SK-N-SH (cell line): ENCODE data around the gene MAPK14. TPM values are rescaled to one million over a fixed set of nuclear protein-coding genes. Genes with fewer than 3 reads are reported as not detected.

Source experiments
- CTCF ChIA-PET: fragments of 300-600, 350-600 bp; formaldehyde crosslinking; extraction: SDS; loops from one replicate; lab custom pipeline; 2021; lab: Yijun Ruan, JAX
- POLR2A ChIA-PET: fragments of 350-600 bp; sonication (Branson Sonifier 250); formaldehyde crosslinking; extraction: SDS; loops from one replicate; lab custom pipeline; 2020; ENCODE audit warnings: antibody characterized with exemption, inconsistent platforms; lab: Yijun Ruan, JAX
- DNase-seq: peaks from one replicate; pipeline ENCODE4 v3.0.0; 2012
- H2AFZ ChIP-seq: fragments of 200-600 bp; sonication (generic); 2 replicates; pipeline ENCODE4 v1.8.1; 2016; ENCODE audit warnings: antibody characterized with exemption, mild to moderate bottlenecking, low read depth
- H3F3A ChIP-seq: fragments of 200-600 bp; sonication (generic); replicated peaks from 2 replicates; pipeline ENCODE3; 2016; ENCODE audit warnings: antibody characterized with exemption, mild to moderate bottlenecking; ENCODE audit not compliant: insufficient read depth
- H3K27ac ChIP-seq, 2 experiments: fragments of 200-500 bp in 1 of 2; fragments of 200-600 bp in 1 of 2; sonication (Bioruptor generic) in 1 of 2; sonication (generic), shearing (Covaris generic) in 1 of 2; 2 replicates each; pipeline versions ENCODE4 v1.5.1 to v1.6.1; 2014 to 2016; ENCODE audit warnings: low read depth in 2 of 2, inconsistent platforms in 1 of 2, low read length in 1 of 2, mild to moderate bottlenecking in 1 of 2, mixed read lengths in 1 of 2
- H3K27me3 ChIP-seq: fragments of 200-600 bp; sonication (generic), shearing (Covaris generic); 2 replicates; pipeline ENCODE4 v1.6.1; 2016; ENCODE audit warnings: mixed run types; ENCODE audit not compliant: insufficient read depth
- H3K36me3 ChIP-seq, 2 experiments: fragments of 200-500 bp in 1 of 2; fragments of 200-600 bp in 1 of 2; sonication (Bioruptor generic) in 1 of 2; sonication (generic) in 1 of 2; replicated peaks in 1 of 2; 2 replicates each; pipeline versions ENCODE3 to v1.5.1; 2014 to 2016; ENCODE audit warnings: low read length in 1 of 2, mild to moderate bottlenecking in 1 of 2; ENCODE audit not compliant: insufficient read depth in 2 of 2, control insufficient read depth in 1 of 2
- H3K4me1 ChIP-seq, 2 experiments: fragments of 200-500 bp in 1 of 2; fragments of 200-600 bp in 1 of 2; sonication (Bioruptor generic) in 1 of 2; sonication (generic), shearing (Covaris generic) in 1 of 2; 2 replicates each; pipeline versions ENCODE4 v1.5.1 to v1.6.1; 2014 to 2016; ENCODE audit warnings: low read depth in 1 of 2, low read length in 1 of 2, mixed run types in 1 of 2; ENCODE audit not compliant: insufficient read depth in 2 of 2, control insufficient read depth in 1 of 2
- H3K4me2 ChIP-seq: fragments of 200-600 bp; sonication (generic), shearing (Covaris generic); 2 replicates; pipeline ENCODE4 v1.6.1; 2017; ENCODE audit warnings: mixed run types
- H3K4me3 ChIP-seq, 2 experiments: fragments of 200-500 bp in 1 of 2; fragments of 200-600 bp in 1 of 2; sonication (Bioruptor generic) in 1 of 2; sonication (generic), shearing (Covaris generic) in 1 of 2; 2 replicates each; pipeline versions ENCODE4 v1.5.1 to v1.8.1; 2014 to 2016; ENCODE audit warnings: low read depth in 2 of 2, inconsistent platforms in 1 of 2, low read length in 1 of 2, mild to moderate bottlenecking in 1 of 2, mixed read lengths in 1 of 2, moderate library complexity in 1 of 2
- H3K79me2 ChIP-seq: fragments of 200-600 bp; sonication (generic); 2 replicates; pipeline ENCODE4 v1.8.1; 2017; ENCODE audit warnings: mild to moderate bottlenecking; ENCODE audit not compliant: insufficient read depth
- H3K9ac ChIP-seq: fragments of 200-600 bp; sonication (generic); 2 replicates; pipeline ENCODE4 v1.6.1; 2017; ENCODE audit warnings: mixed run types
- H3K9me2 ChIP-seq: fragments of 200-600 bp; sonication (generic); 2 replicates; pipeline ENCODE4 v1.6.1; 2017; ENCODE audit warnings: mixed run types
- H3K9me3 ChIP-seq: fragments of 200-600 bp; sonication (generic); 2 replicates; pipeline ENCODE4 v1.6.1; 2017; ENCODE audit warnings: mixed run types, mild to moderate bottlenecking, moderate library complexity
- H4K20me1 ChIP-seq: fragments of 200-600 bp; sonication (generic); 2 replicates; pipeline ENCODE4 v1.6.1; 2017; ENCODE audit warnings: mild to moderate bottlenecking, mixed run types; ENCODE audit not compliant: insufficient read depth
- CHD2 ChIP-seq: fragments of 150-350 bp; IDR thresholded peaks from 2 replicates; pipeline ENCODE4 v1.6.1; 2018; ENCODE audit warnings: low read length; ENCODE audit not compliant: partially characterized antibody
- FOXJ3 ChIP-seq: sonication (generic); formaldehyde crosslinking; IDR thresholded peaks from 2 replicates; pipeline ENCODE4 v1.5.1; 2020; ENCODE audit warnings: mild to moderate bottlenecking, missing genetic modification reagents
- FOXM1 ChIP-seq: IDR thresholded peaks from 2 replicates; pipeline ENCODE4 v1.4.0; 2012; ENCODE audit warnings: low read depth, mild to moderate bottlenecking
- GATA2 ChIP-seq: sonication (generic); formaldehyde crosslinking; IDR thresholded peaks from 2 replicates; pipeline ENCODE4 v1.5.0; 2020; ENCODE audit warnings: mild to moderate bottlenecking, missing genetic modification reagents
- MXI1 ChIP-seq: IDR thresholded peaks from 2 replicates; pipeline ENCODE4 v1.6.1; 2012; ENCODE audit warnings: mild to moderate bottlenecking, low read depth, low read length, improper control_type of control experiment
- NFIC ChIP-seq: IDR thresholded peaks from 2 replicates; pipeline ENCODE4 v1.4.0; 2012; ENCODE audit warnings: borderline replicate concordance
- RCOR1 ChIP-seq: fragments of 150-350 bp; IDR thresholded peaks from 2 replicates; pipeline ENCODE4 v1.6.1; 2017; ENCODE audit warnings: antibody characterized with exemption, low read length
- RFX5 ChIP-seq: IDR thresholded peaks from 2 replicates; pipeline ENCODE4 v1.6.1; 2012; ENCODE audit warnings: mild to moderate bottlenecking, improper control_type of control experiment, low read length
- RXRA ChIP-seq: IDR thresholded peaks from 2 replicates; pipeline ENCODE4 v1.4.0; 2012; ENCODE audit warnings: low read depth, mild to moderate bottlenecking, borderline replicate concordance
- SMC3 ChIP-seq: IDR thresholded peaks from 2 replicates; pipeline ENCODE4 v1.6.1; 2012; ENCODE audit warnings: low read depth, low read length, improper control_type of control experiment
- TAF1 ChIP-seq: IDR thresholded peaks from 2 replicates; pipeline ENCODE4 v1.6.1; 2012; ENCODE audit warnings: low read depth, mild to moderate bottlenecking, low read length, moderate library complexity, borderline replicate concordance
- WGBS: methylation state at CpG from one replicate; pipeline ENCODE4 v1.1.6; 2017; ENCODE audit warnings: low lambda C conversion rate; 5-methylcytosine and 5-hydroxymethylcytosine counted together
- polyA plus RNA-seq, 3 experiments: library from polyadenylated mRNA; depleted of rRNA; stranded (reverse); fragments of >200 nt; gene quantifications; 2 replicates each; pipeline ENCODE4 v1.2.3, GENCODE V29; 2012
- TF ChIP-seq, protein P1 (sequence below): IDR thresholded peaks from 2 replicates; pipeline ENCODE4 v1.4.0; 2012; ENCODE audit warnings: low read depth, borderline replicate concordance
- TF ChIP-seq, protein P2 (sequence below): fragments of 150-350 bp; IDR thresholded peaks from 2 replicates; pipeline ENCODE4 v1.6.1; 2017; ENCODE audit warnings: antibody characterized with exemption, low read length, low read depth, borderline replicate concordance
- TF ChIP-seq, protein P3 (sequence below): fragments of 200-600 bp; sonication (generic); IDR thresholded peaks from 2 replicates; pipeline ENCODE4 v1.6.1; 2017; ENCODE audit warnings: antibody characterized with exemption, mild to moderate bottlenecking, moderate library complexity
- TF ChIP-seq, protein P4 (sequence below): IDR thresholded peaks from 2 replicates; pipeline ENCODE4 v1.6.1; 2012; ENCODE audit warnings: mild to moderate bottlenecking, low read depth, low read length, moderate library complexity
- TF ChIP-seq, protein P5 (sequence below): fragments of 150-350 bp; IDR thresholded peaks from 2 replicates; pipeline ENCODE4 v1.6.1; 2016; ENCODE audit warnings: mild to moderate bottlenecking, low read depth, low read length

Gene MAPK14
- polyA plus RNA-seq, 1 of the 3 experiments (the other 2 are of a cell fraction): 19.8 TPM

DNA sequence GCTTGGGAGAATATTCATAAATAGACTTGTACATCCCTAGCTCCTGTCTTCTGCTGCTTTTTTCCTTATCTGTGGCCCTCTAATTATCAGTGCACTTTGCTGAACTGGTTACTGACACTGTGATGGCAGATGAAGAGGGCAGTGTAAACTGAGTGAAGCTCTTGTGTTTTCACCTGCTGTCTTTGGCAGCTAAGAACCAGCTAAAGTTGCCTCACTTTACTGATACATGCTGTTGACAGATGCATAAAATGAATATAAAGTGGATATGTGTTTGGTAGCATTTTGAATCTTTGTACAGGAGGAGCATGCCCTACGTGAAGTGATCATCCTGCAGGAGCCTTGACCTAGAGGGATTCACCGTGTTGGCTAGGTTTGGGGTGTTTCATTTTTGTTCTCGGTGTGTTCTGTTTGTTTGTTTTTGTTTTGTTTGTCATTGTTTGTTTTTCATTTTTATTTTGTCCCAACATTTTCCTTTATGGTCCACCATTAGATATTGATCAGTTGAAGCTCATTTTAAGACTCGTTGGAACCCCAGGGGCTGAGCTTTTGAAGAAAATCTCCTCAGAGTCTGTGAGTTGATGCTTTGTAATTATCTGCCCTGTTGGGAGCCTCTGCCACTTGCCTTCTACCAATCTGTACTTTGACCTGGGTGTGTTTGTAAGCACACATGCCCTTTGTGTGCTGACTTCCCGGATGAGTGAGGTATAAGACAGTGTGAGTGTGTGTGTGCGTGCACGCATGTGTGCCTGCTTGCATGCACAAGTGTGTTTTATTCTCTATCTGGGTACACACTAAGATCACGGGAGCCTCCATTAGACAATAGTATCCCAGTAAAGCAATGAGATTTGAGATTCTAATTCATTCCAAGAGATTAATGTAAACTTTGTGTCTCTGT, 68.1 kb downstream of the MAPK14 start:
- H3K9me2 ChIP-seq: no peaks in the 10 kb centered on the region
- no peaks in the 10 kb centered on the region for H3K9me3 ChIP-seq
- ChIA-PET POLR2A (interaction anchor here (1.5 kb wide), 2 partner anchors 67 to 68 kb away, joined by 4 to 14 read pairs; partner anchors contain the start of gene MAPK14), CTCF (interaction anchor here (0.6 to 9.7 kb wide), 47 partner anchors 9 to 501 kb away, joined by 3 to 224 read pairs (median 7); partner anchors contain the start of genes ARMC12, MAPK13, MAPK14 and SLC26A8)
- TF ChIP-seq FOXJ3 (no peak), TAF1 (no peak), GATA2 (CRISPR knock-in tag) (no peak), FOXM1 (no peak), RXRA (no peak), NFIC (no peak), CHD2 (no peak), RCOR1 (no peak), MXI1 (no peak), RFX5 (no peak), SMC3 (no peak)
- TF ChIP-seq, protein P1, sequence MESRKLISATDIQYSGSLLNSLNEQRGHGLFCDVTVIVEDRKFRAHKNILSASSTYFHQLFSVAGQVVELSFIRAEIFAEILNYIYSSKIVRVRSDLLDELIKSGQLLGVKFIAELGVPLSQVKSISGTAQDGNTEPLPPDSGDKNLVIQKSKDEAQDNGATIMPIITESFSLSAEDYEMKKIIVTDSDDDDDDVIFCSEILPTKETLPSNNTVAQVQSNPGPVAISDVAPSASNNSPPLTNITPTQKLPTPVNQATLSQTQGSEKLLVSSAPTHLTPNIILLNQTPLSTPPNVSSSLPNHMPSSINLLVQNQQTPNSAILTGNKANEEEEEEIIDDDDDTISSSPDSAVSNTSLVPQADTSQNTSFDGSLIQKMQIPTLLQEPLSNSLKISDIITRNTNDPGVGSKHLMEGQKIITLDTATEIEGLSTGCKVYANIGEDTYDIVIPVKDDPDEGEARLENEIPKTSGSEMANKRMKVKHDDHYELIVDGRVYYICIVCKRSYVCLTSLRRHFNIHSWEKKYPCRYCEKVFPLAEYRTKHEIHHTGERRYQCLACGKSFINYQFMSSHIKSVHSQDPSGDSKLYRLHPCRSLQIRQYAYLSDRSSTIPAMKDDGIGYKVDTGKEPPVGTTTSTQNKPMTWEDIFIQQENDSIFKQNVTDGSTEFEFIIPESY: no peak
- TF ChIP-seq, protein P2, sequence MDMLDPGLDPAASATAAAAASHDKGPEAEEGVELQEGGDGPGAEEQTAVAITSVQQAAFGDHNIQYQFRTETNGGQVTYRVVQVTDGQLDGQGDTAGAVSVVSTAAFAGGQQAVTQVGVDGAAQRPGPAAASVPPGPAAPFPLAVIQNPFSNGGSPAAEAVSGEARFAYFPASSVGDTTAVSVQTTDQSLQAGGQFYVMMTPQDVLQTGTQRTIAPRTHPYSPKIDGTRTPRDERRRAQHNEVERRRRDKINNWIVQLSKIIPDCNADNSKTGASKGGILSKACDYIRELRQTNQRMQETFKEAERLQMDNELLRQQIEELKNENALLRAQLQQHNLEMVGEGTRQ: no peak
- TF ChIP-seq, protein P3, sequence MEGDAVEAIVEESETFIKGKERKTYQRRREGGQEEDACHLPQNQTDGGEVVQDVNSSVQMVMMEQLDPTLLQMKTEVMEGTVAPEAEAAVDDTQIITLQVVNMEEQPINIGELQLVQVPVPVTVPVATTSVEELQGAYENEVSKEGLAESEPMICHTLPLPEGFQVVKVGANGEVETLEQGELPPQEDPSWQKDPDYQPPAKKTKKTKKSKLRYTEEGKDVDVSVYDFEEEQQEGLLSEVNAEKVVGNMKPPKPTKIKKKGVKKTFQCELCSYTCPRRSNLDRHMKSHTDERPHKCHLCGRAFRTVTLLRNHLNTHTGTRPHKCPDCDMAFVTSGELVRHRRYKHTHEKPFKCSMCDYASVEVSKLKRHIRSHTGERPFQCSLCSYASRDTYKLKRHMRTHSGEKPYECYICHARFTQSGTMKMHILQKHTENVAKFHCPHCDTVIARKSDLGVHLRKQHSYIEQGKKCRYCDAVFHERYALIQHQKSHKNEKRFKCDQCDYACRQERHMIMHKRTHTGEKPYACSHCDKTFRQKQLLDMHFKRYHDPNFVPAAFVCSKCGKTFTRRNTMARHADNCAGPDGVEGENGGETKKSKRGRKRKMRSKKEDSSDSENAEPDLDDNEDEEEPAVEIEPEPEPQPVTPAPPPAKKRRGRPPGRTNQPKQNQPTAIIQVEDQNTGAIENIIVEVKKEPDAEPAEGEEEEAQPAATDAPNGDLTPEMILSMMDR: no peak
- TF ChIP-seq, protein P4, sequence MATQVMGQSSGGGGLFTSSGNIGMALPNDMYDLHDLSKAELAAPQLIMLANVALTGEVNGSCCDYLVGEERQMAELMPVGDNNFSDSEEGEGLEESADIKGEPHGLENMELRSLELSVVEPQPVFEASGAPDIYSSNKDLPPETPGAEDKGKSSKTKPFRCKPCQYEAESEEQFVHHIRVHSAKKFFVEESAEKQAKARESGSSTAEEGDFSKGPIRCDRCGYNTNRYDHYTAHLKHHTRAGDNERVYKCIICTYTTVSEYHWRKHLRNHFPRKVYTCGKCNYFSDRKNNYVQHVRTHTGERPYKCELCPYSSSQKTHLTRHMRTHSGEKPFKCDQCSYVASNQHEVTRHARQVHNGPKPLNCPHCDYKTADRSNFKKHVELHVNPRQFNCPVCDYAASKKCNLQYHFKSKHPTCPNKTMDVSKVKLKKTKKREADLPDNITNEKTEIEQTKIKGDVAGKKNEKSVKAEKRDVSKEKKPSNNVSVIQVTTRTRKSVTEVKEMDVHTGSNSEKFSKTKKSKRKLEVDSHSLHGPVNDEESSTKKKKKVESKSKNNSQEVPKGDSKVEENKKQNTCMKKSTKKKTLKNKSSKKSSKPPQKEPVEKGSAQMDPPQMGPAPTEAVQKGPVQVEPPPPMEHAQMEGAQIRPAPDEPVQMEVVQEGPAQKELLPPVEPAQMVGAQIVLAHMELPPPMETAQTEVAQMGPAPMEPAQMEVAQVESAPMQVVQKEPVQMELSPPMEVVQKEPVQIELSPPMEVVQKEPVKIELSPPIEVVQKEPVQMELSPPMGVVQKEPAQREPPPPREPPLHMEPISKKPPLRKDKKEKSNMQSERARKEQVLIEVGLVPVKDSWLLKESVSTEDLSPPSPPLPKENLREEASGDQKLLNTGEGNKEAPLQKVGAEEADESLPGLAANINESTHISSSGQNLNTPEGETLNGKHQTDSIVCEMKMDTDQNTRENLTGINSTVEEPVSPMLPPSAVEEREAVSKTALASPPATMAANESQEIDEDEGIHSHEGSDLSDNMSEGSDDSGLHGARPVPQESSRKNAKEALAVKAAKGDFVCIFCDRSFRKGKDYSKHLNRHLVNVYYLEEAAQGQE: no peak
- TF ChIP-seq, protein P5, sequence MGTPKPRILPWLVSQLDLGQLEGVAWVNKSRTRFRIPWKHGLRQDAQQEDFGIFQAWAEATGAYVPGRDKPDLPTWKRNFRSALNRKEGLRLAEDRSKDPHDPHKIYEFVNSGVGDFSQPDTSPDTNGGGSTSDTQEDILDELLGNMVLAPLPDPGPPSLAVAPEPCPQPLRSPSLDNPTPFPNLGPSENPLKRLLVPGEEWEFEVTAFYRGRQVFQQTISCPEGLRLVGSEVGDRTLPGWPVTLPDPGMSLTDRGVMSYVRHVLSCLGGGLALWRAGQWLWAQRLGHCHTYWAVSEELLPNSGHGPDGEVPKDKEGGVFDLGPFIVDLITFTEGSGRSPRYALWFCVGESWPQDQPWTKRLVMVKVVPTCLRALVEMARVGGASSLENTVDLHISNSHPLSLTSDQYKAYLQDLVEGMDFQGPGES: no peak
- peaks cover 18 to 34% of the 10 kb centered on the region in 2 experiments for H3K36me3 ChIP-seq
- peak overlapping the region in 1 of 2 experiments; percentile 39; a peak in 1 of 4 replicates for H3K4me3 ChIP-seq
- WGBS: 71% methylated on average over 8 of the region's 8 CpGs
- H3K27me3 ChIP-seq: no peaks in the 10 kb centered on the region
- DNase-seq: no peak
- peaks cover 5% of the 10 kb centered on the region for H3F3A ChIP-seq
- H3K4me1 ChIP-seq: peaks cover 0 to 25% of the 10 kb centered on the region in 2 experiments; a peak in 2 of 4 replicates
- H2AFZ ChIP-seq: no peak overlapping the region
- H4K20me1 ChIP-seq: no peaks in the 10 kb centered on the region
- no peak overlapping the region for H3K27ac ChIP-seq
- H3K79me2 ChIP-seq: no peaks in the 10 kb centered on the region; the same call in 1 of the 2 replicates
- H3K9ac ChIP-seq: no peak overlapping the region
- H3K4me2 ChIP-seq: no peak overlapping the region
